Left renal pelvis (tissue), 4 donors: ENCODE measurements around the gene LATS1. TPM values are rescaled to one million over a fixed set of nuclear protein-coding genes. Genes with fewer than 3 reads are reported as not detected.
"Not testable (repeated sequence)": the region's sequence is repeated elsewhere in the genome, so short reads cannot be mapped to it uniquely, and the experiment has no call there.

Source experiments
- DNase-seq, 4 donors: peaks; one replicate each; pipeline ENCODE4 v3.0.0-alpha.2; 2013; ENCODE audit warnings: low read depth in 4 of 4, low spot score in 3 of 4
- polyA plus RNA-seq, 4 donors: library from polyadenylated mRNA; unstranded; fragments of 120-200 nt; gene quantifications; one replicate each; pipeline ENCODE4 v1.2.1, GENCODE V29; 2013; ENCODE audit not compliant: insufficient read length in 4 of 4

The LATS1 gene
- 10 to 100 TPM; 30.5 to 41.3 (median 33.9) TPM for polyA plus RNA-seq

GRCh38 chr6:149717588-149718458, at the start of gene LATS1:
TSS of gene LATS1 (minus strand) at chr6:149718101. CDS start at chr6:149702126, 15,975 bp downstream.
- peak; percentile 62 to 74 (median 72) for DNase-seq

GRCh38 chr6:149766156-149766769, 48.4 kb upstream of the LATS1 start:
- no peak for DNase-seq

- DNase-seq = no peak
These were observed 46.0 kb upstream of the LATS1 start for GRCh38 chr6:149763866-149764265.

- no peak for DNase-seq
These were observed 43.5 kb upstream of the LATS1 start for GRCh38 chr6:149761438-149761837.

- no peak for DNase-seq
These were observed 38.3 kb upstream of the LATS1 start for GRCh38 chr6:149756261-149756636.

GRCh38 chr6:149755300-149756260, 37.7 kb upstream of the LATS1 start:
- no peak for DNase-seq

GRCh38 chr6:149754548-149754947, 36.6 kb upstream of the LATS1 start:
- no peak for DNase-seq

- DNase-seq = not testable (repeated sequence)
These were observed 35.4 kb upstream of the LATS1 start for GRCh38 chr6:149753374-149753637.

- DNase-seq = no peak
These were observed 34.9 kb upstream of the LATS1 start for GRCh38 chr6:149752600-149753373.

GRCh38 chr6:149751920-149752319, 34.0 kb upstream of the LATS1 start:
- not testable (repeated sequence) for DNase-seq

GRCh38 chr6:149751239-149751638, 33.3 kb upstream of the LATS1 start:
- DNase-seq = no peak

GRCh38 chr6:149750136-149750609, 32.3 kb upstream of the LATS1 start:
- DNase-seq = peak in 1 of 4 donors; percentile 46

- peak; percentile 59 to 82 (median 80) for DNase-seq
These were observed 31.8 kb upstream of the LATS1 start, which contains the start of gene PCMT1 for GRCh38 chr6:149749594-149750135. TSS of gene PCMT1 (plus strand) at chr6:149749741. CDS start at chr6:149749902, 161 bp downstream.

GRCh38 chr6:149749082-149749593, 31.2 kb upstream of the LATS1 start:
- not testable (repeated sequence) for DNase-seq

GRCh38 chr6:149746147-149746946, 28.4 kb upstream of the LATS1 start, which contains the start of gene NUP43:
TSS of gene NUP43 (minus strand) at chr6:149746529. CDS start at chr6:149746495, 34 bp downstream.
- peak; percentile 83 to 92 (median 90) for DNase-seq

- DNase-seq = not testable (repeated sequence)
These were observed 27.4 kb upstream of the LATS1 start for GRCh38 chr6:149745252-149745651.

GRCh38 chr6:149734915-149735314, 17.0 kb upstream of the LATS1 start:
- no peak for DNase-seq

- no peak for DNase-seq
These were observed 15.3 kb upstream of the LATS1 start for GRCh38 chr6:149733089-149733720.
